Esophagus muscularis mucosa (tissue), 4 donors: ENCODE data around the gene SIGLEC5.
"Not testable (repeated sequence)": the region's sequence is repeated elsewhere in the genome, so short reads cannot be mapped to it uniquely, and the experiment has no call there.

ENCODE experiments used
- CTCF ChIP-seq, 3 experiments: fragments of 200-600 bp in 2 of 3; fragments of 450-650 bp in 1 of 3; sonication (generic) in 2 of 3; IDR thresholded peaks; one replicate each; pipeline ENCODE4 v1.5.1; 2017 to 2019; ENCODE audit warnings: antibody characterized with exemption in 3 of 3, mild to moderate bottlenecking in 2 of 3, moderate library complexity in 1 of 3
- EP300 ChIP-seq: sonication (generic); formaldehyde crosslinking; IDR thresholded peaks from one replicate; pipeline ENCODE4 v1.6.1; 2017; ENCODE audit warnings: antibody characterized with exemption
- POLR2A ChIP-seq: fragments of 450-650 bp; IDR thresholded peaks from one replicate; pipeline ENCODE4 v1.6.1; 2017; ENCODE audit warnings: antibody characterized with exemption, moderate library complexity, mild to moderate bottlenecking, low read depth

- not testable (repeated sequence) for TF ChIP-seq POLR2A; EP300; CTCF (IDR thresholded peaks at IDR 0.05)
These were observed at the start of gene SIGLEC5 for GRCh38 chr19:51630315-51630714.
